GM18526 (cell line): ENCODE results near the gene KCNQ1.

Experiments
- POLR2A ChIP-seq: IDR thresholded peaks from 3 replicates; pipeline ENCODE4 v1.6.1; 2011; ENCODE audit not compliant: insufficient read length; ENCODE audit errors: extremely low read depth

The KCNQ1 gene

GRCh38 chr11:2836315-2837095 lies 391.7 kb downstream of the KCNQ1 start:
- no peak for TF ChIP-seq POLR2A

GRCh38 chr11:2837096-2837601 lies 392.3 kb downstream of the KCNQ1 start:
- no peak for TF ChIP-seq POLR2A

- no peak for TF ChIP-seq POLR2A
These were observed 392.8 kb downstream of the KCNQ1 start for GRCh38 chr11:2837651-2838050.

- no peak for TF ChIP-seq POLR2A
These were observed 393.3 kb downstream of the KCNQ1 start for GRCh38 chr11:2838091-2838490.

- TF ChIP-seq POLR2A, result no peak
These were observed 394.0 kb downstream of the KCNQ1 start for GRCh38 chr11:2838676-2839294.

- TF ChIP-seq POLR2A, result no peak
These were observed 394.7 kb downstream of the KCNQ1 start for GRCh38 chr11:2839395-2839943.

- no peak for TF ChIP-seq POLR2A
These were observed 396.8 kb downstream of the KCNQ1 start for GRCh38 chr11:2841411-2842190.

- no peak for TF ChIP-seq POLR2A
These were observed 398.1 kb downstream of the KCNQ1 start for GRCh38 chr11:2842876-2843275.

GRCh38 chr11:2843551-2843950 lies 398.7 kb downstream of the KCNQ1 start:
- no peak for TF ChIP-seq POLR2A

- TF ChIP-seq POLR2A, result no peak
These were observed 399.5 kb downstream of the KCNQ1 start for GRCh38 chr11:2844116-2844842.

GRCh38 chr11:2844996-2845395 lies 400.2 kb downstream of the KCNQ1 start:
- TF ChIP-seq POLR2A, result no peak

GRCh38 chr11:2846056-2846455 lies 401.2 kb downstream of the KCNQ1 start:
- no peak for TF ChIP-seq POLR2A

- no peak for TF ChIP-seq POLR2A
These were observed 401.7 kb downstream of the KCNQ1 start for GRCh38 chr11:2846470-2846869.

GRCh38 chr11:2847561-2847960 lies 402.8 kb downstream of the KCNQ1 start:
- TF ChIP-seq POLR2A, result no peak

- no peak for TF ChIP-seq POLR2A
These were observed 403.7 kb downstream of the KCNQ1 start for GRCh38 chr11:2848497-2848896.
